ENCODE results near the gene DHX32.

DHX32 gene

DNA sequence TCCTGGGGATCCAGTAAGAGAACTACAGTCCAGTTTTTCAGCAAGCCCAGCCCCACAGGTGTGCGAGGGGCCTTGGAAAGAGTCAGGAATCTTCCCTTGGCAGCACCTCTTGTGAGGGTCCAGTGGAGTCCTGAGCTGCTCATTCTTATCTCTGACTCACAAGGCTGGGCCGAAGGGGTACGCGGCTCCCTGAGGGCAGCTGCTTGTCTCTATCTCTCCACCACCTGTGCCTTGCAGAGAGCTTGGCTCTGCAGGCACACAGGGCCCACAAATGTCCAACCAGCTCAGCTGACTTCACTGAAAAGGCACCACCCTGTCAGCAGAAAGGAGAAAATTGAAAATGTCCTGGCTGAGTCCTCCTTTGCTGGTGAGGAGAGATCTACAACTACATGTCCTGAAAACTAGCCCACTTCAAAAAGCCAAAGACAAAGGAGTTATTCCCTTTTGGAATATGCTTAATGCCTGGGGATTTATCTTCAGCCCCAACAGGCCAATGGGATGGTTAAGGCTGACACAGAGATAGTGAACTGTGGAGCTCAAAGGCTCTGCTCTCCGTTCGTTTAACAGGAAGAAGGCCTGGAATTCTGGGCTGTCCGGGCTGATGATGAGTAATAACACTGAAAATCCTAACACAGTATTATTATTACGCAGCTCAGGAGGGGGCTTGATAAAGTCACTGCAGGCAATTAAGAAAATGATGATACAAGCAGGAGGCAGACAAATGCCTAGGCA, 81.5 kb downstream of the DHX32 start:
- DNase-seq (ENCODE audit: low read depth), result no peak
- TF ChIP-seq, protein P1, sequence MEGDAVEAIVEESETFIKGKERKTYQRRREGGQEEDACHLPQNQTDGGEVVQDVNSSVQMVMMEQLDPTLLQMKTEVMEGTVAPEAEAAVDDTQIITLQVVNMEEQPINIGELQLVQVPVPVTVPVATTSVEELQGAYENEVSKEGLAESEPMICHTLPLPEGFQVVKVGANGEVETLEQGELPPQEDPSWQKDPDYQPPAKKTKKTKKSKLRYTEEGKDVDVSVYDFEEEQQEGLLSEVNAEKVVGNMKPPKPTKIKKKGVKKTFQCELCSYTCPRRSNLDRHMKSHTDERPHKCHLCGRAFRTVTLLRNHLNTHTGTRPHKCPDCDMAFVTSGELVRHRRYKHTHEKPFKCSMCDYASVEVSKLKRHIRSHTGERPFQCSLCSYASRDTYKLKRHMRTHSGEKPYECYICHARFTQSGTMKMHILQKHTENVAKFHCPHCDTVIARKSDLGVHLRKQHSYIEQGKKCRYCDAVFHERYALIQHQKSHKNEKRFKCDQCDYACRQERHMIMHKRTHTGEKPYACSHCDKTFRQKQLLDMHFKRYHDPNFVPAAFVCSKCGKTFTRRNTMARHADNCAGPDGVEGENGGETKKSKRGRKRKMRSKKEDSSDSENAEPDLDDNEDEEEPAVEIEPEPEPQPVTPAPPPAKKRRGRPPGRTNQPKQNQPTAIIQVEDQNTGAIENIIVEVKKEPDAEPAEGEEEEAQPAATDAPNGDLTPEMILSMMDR (conservative IDR thresholded peaks at IDR 0.05; ENCODE audit: low read length), result no peak
- H3K4me3 ChIP-seq (ENCODE audit: low read length), result no peak overlapping the region

- TF ChIP-seq, protein P1 (conservative IDR thresholded peaks at IDR 0.05; ENCODE audit: low read length), result no peak
- DNase-seq (ENCODE audit: low read depth), result no peak
- H3K4me3 ChIP-seq (ENCODE audit: low read length), result no peak overlapping the region
Observed at GRCh38 chr10:125797994-125798662, 83.0 kb downstream of the DHX32 start.

DNA sequence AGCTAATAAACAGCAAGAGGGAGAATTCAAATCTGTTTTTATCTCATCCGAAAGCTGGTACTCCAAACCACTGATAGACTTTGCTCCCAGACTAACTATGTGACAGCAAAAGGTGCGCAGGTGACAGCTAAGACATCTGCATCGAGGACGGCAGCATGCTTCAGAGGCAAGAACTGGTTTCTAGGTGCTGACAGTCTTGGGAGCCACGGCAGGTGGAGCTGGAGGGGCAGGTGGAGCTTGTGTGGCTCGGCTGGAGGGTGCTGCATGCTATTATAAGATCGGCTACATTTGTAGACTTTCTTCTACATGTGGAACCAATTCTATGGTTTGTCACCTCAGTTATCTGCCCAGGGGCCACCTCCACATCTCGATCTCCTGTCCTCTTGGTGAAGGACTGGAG, 83.7 kb downstream of the DHX32 start:
- TF ChIP-seq, protein P1 (conservative IDR thresholded peaks at IDR 0.05; ENCODE audit: low read length), result no peak
- H3K4me3 ChIP-seq (ENCODE audit: low read length), result no peak overlapping the region
- no peak for DNase-seq (ENCODE audit: low read depth)

GRCh38 chr10:125795637-125796190, 85.4 kb downstream of the DHX32 start:
- H3K4me3 ChIP-seq (ENCODE audit: low read length), result no peak overlapping the region
- TF ChIP-seq, protein P1 (conservative IDR thresholded peaks at IDR 0.05; ENCODE audit: low read length), result no peak
- DNase-seq (ENCODE audit: low read depth), result no peak

DNA sequence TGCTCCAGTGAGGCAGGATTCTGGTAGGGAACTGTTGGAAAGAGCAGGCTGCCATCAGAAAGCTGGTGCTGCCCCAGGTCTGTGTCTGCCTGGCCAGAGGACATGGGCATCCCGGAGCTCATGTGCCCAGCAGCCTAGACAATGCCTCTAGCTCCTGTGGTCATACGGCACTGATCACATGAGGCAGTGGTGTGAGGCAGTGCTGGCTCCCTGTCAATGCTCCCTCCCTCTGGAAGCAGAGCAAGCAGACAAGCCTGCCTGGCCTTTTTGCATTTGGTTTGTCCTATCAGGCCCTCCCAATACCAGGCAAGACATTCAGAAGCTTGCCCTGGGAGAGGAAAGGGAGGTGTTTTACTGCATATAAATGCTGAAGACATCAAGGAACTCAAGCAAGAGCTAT, 86.0 kb downstream of the DHX32 start:
- no peak for DNase-seq (ENCODE audit: low read depth)
- TF ChIP-seq, protein P1 (conservative IDR thresholded peaks at IDR 0.05; ENCODE audit: low read length), result no peak
- no peak overlapping the region for H3K4me3 ChIP-seq (ENCODE audit: low read length)

DNA sequence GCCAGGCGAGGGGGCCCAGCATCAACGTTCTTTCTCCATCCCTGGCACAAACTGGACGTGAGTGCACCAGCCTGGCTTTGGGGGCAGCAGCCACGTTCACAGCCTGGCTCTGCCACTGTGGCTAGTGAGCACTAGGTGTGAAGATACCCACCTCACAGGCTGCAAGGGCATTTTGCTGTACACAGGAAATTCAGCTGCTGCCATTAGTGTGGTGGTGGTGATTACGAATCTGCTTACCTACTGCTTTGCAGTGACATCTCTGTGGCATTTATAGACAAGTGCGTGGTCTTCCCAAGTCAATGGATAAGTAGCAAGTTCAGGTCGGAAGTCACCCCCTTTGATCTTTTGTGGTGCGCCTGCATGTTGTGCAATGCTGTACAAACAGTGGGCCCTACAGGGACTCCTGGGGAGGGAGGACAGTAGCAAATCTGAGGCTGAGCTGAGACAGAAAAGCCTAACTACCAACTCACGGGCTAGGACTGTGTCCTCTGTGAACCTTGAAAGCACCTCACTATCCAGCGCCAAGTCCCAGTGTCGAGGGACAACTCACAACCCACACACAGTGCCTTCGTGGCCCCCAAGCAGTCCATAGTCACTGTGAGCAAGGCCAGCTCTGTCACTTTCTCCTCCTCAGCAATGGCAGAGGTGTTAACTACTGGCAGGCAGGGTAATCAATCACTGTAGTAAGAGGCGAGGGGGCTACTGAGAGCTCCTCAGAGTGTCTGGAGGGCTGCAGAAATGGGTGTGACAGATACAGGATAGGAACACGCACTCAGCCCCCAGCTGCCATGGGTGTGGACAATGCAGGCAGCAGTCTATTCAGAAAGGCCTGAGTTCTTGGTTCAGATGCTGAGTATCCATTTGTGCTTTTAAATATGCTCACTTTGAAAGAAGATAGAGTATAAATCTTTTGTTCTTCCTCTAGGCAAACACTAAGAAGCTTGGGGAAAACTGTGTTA, 88.5 kb downstream of the DHX32 start:
- no peak for DNase-seq (ENCODE audit: low read depth)
- TF ChIP-seq, protein P1 (conservative IDR thresholded peaks at IDR 0.05; ENCODE audit: low read length), result no peak
- H3K4me3 ChIP-seq (ENCODE audit: low read length), result no peak overlapping the region

Data from AG10803 (cell line).